OCI-LY7 (cell line): ENCODE measurements around the gene IGSF9.

Experiments used
- EZH2phosphoT487 ChIP-seq: fragments of 200-600 bp; sonication (generic); IDR thresholded peaks from 2 replicates; pipeline ENCODE4 v1.6.1; 2018; ENCODE audit warnings: low read depth, borderline replicate concordance, mild to moderate bottlenecking, mixed run types, antibody characterized with exemption, low read length, moderate library complexity, mixed read lengths
- TF ChIP-seq, protein P1 (sequence below): fragments of 200-600 bp; sonication (generic); conservative IDR thresholded peaks from 2 replicates; pipeline ENCODE4 v1.5.1; 2014; ENCODE audit warnings: mild to moderate bottlenecking, antibody characterized with exemption, low read length, moderate library complexity, mixed read lengths

DNA sequence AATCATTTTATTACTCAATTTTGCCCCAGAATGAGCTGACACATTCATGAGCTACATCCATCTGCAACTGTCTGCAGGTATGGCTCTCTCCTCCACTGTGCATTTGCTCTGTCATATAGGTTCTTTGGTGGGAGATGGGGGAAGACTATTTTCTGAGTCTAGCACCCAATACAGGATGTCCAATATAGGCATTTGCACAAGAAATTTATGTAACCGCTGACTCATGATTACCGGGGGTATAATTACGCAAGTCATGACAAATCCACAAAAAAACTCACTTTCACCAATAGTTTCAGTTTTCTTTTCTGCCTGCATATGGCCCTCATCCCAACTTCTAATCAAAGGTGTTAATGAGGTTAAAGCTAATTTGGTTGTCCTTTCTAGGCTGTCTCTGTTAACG, 65.4 kb downstream of the IGSF9 start:
- TF ChIP-seq, protein P1, sequence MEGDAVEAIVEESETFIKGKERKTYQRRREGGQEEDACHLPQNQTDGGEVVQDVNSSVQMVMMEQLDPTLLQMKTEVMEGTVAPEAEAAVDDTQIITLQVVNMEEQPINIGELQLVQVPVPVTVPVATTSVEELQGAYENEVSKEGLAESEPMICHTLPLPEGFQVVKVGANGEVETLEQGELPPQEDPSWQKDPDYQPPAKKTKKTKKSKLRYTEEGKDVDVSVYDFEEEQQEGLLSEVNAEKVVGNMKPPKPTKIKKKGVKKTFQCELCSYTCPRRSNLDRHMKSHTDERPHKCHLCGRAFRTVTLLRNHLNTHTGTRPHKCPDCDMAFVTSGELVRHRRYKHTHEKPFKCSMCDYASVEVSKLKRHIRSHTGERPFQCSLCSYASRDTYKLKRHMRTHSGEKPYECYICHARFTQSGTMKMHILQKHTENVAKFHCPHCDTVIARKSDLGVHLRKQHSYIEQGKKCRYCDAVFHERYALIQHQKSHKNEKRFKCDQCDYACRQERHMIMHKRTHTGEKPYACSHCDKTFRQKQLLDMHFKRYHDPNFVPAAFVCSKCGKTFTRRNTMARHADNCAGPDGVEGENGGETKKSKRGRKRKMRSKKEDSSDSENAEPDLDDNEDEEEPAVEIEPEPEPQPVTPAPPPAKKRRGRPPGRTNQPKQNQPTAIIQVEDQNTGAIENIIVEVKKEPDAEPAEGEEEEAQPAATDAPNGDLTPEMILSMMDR = no peak
- TF ChIP-seq EZH2phosphoT487 = no peak
